Islet precursor cell (in vitro differentiated cells): ENCODE measurements around the gene NPM1.
"Not testable (repeated sequence)": the region's sequence is repeated elsewhere in the genome, so short reads cannot be mapped to it uniquely, and the experiment has no call there.

Source experiments
- DNase-seq: peaks from one replicate; pipeline ENCODE4 v3.0.0-alpha.2; 2018

Gene NPM1

GRCh38 chr5:171387345-171387969 is at the start of gene NPM1:
Gene NPM1, plus strand, starts transcription at chr5:171387849. Its CDS starts 100 bp downstream, at chr5:171387949.
- DNase-seq: peak; percentile 99

GRCh38 chr5:171340042-171340441 is 47.6 kb upstream of the NPM1 start:
- no peak for DNase-seq

GRCh38 chr5:171340491-171340890 is 47.2 kb upstream of the NPM1 start:
- DNase-seq: no peak

- peak; percentile 77 for DNase-seq
Observed at GRCh38 chr5:171342362-171343111, 45.1 kb upstream of the NPM1 start.

- no peak for DNase-seq
Observed at GRCh38 chr5:171344936-171345608, 42.6 kb upstream of the NPM1 start.

GRCh38 chr5:171351536-171352073 is 36.0 kb upstream of the NPM1 start:
- no peak for DNase-seq

GRCh38 chr5:171355302-171355724 is 32.3 kb upstream of the NPM1 start:
- no peak for DNase-seq

- DNase-seq: no peak
Observed at GRCh38 chr5:171357843-171358242, 29.8 kb upstream of the NPM1 start.

- not testable (repeated sequence) for DNase-seq
Observed at GRCh38 chr5:171361151-171361550, 26.5 kb upstream of the NPM1 start.

GRCh38 chr5:171363249-171363648 is 24.4 kb upstream of the NPM1 start:
- not testable (repeated sequence) for DNase-seq

GRCh38 chr5:171363846-171364245 is 23.8 kb upstream of the NPM1 start:
- no peak for DNase-seq

- DNase-seq: no peak
Observed at GRCh38 chr5:171365351-171365750, 22.3 kb upstream of the NPM1 start.

GRCh38 chr5:171366645-171367044 is 21.0 kb upstream of the NPM1 start:
- no peak for DNase-seq

- peak; percentile 80 for DNase-seq
Observed at GRCh38 chr5:171367424-171368370, 20.0 kb upstream of the NPM1 start.

- DNase-seq: peak; percentile 51
Observed at GRCh38 chr5:171369056-171369455, 18.6 kb upstream of the NPM1 start.

GRCh38 chr5:171369898-171370297 is 17.8 kb upstream of the NPM1 start:
- DNase-seq: no peak

- peak; percentile 31 for DNase-seq
Observed at GRCh38 chr5:171370881-171371280, 16.8 kb upstream of the NPM1 start.

- DNase-seq: peak; percentile 43
Observed at GRCh38 chr5:171371326-171371725, 16.3 kb upstream of the NPM1 start.

GRCh38 chr5:171379961-171380360 is 7.7 kb upstream of the NPM1 start:
- DNase-seq: peak; percentile 38

- DNase-seq: not testable (repeated sequence)
Observed at GRCh38 chr5:171384416-171384815, 3.2 kb upstream of the NPM1 start.

- DNase-seq: peak; percentile 79
Observed at GRCh38 chr5:171384999-171385398, 2.6 kb upstream of the NPM1 start.

- no peak for DNase-seq
Observed at GRCh38 chr5:171386006-171386671, 1.5 kb upstream of the NPM1 start.
